Adipocyte (in vitro differentiated cells): Measurements from ENCODE around the gene S100P.

ENCODE experiments used
- DNase-seq: peaks from one replicate; pipeline ENCODE4 v3.0.0-alpha.2; 2015; ENCODE audit warnings: low read depth
- H3K27me3 ChIP-seq: replicated peaks from 2 replicates; pipeline ENCODE4 v1.7.0; 2013; ENCODE audit warnings: mild to moderate bottlenecking, low read length, moderate library complexity; ENCODE audit not compliant: control insufficient read depth, insufficient read depth
- H3K36me3 ChIP-seq: 2 replicates; pipeline ENCODE4 v1.7.0; 2013; ENCODE audit warnings: low read length, mild to moderate bottlenecking, moderate library complexity; ENCODE audit not compliant: control insufficient read depth, insufficient read depth, severe bottlenecking
- H3K4me1 ChIP-seq: 2 replicates; pipeline ENCODE4 v1.7.0; 2013; ENCODE audit warnings: mild to moderate bottlenecking, low read length, moderate library complexity; ENCODE audit not compliant: control insufficient read depth, insufficient read depth
- H3K4me3 ChIP-seq: 2 replicates; pipeline ENCODE4 v1.7.0; 2013; ENCODE audit warnings: mild to moderate bottlenecking, low read length, moderate library complexity
- H3K9ac ChIP-seq: 2 replicates; pipeline ENCODE4 v1.7.0; 2013; ENCODE audit warnings: mild to moderate bottlenecking, low read length, moderate library complexity
- H3K9me3 ChIP-seq: 2 replicates; pipeline ENCODE4 v1.7.0; 2013; ENCODE audit warnings: mild to moderate bottlenecking, low read length, moderate library complexity; ENCODE audit not compliant: control insufficient read depth

Gene S100P

GRCh38 chr4:6702761-6703160 is 9.1 kb downstream of the S100P start:
- Histone ChIP-seq H3K4me3 (no peak overlapping the region), H3K9ac (no peak overlapping the region), H3K4me1 (peaks cover 20% of the 10 kb centered on the region), H3K36me3 (peaks cover 13% of the 10 kb centered on the region), H3K9me3 (peaks cover 3% of the 10 kb centered on the region), H3K27me3 (no peaks in the 10 kb centered on the region)
- DNase-seq = no peak

GRCh38 chr4:6703786-6704185 is 10.1 kb downstream of the S100P start:
- Histone ChIP-seq H3K9me3 (peaks cover 3% of the 10 kb centered on the region), H3K9ac (peak overlapping the region; percentile 3), H3K4me1 (peaks cover 30% of the 10 kb centered on the region), H3K27me3 (no peaks in the 10 kb centered on the region), H3K4me3 (peak overlapping the region; percentile 20), H3K36me3 (peaks cover 16% of the 10 kb centered on the region)
- DNase-seq = no peak

- Histone ChIP-seq H3K36me3 (peaks cover 9% of the 10 kb centered on the region), H3K9ac (no peak overlapping the region), H3K9me3 (peaks cover 3% of the 10 kb centered on the region), H3K4me1 (peaks cover 38% of the 10 kb centered on the region), H3K27me3 (no peaks in the 10 kb centered on the region), H3K4me3 (no peak overlapping the region)
- DNase-seq = no peak
These were observed 12.0 kb downstream of the S100P start for GRCh38 chr4:6705646-6706045.

- peaks cover 38% of the 10 kb centered on the region for H3K4me1 ChIP-seq
- DNase-seq = no peak
- H3K36me3 ChIP-seq = peaks cover 9% of the 10 kb centered on the region
- H3K27me3 ChIP-seq = no peaks in the 10 kb centered on the region
- no peak overlapping the region for H3K4me3 ChIP-seq
- no peak overlapping the region for H3K9ac ChIP-seq
- H3K9me3 ChIP-seq = peaks cover 3% of the 10 kb centered on the region
These were observed 12.5 kb downstream of the S100P start for GRCh38 chr4:6706173-6706572.

GRCh38 chr4:6709230-6710114 is 15.8 kb downstream of the S100P start, which contains the start of gene MRFAP1L1:
Gene MRFAP1L1, minus strand, starts transcription at chr4:6709865. Its CDS starts 236 bp downstream, at chr4:6709629.
- peak; percentile 99 for DNase-seq

GRCh38 chr4:6710282-6710681 is 16.6 kb downstream of the S100P start:
- peaks cover 7% of the 10 kb centered on the region for H3K36me3 ChIP-seq
- H3K4me1 ChIP-seq = peaks cover 27% of the 10 kb centered on the region
- DNase-seq = peak; percentile 38
- peak overlapping the region; percentile 98 for H3K4me3 ChIP-seq
- H3K9ac ChIP-seq = peak overlapping the region; percentile 96
- no peaks in the 10 kb centered on the region for H3K27me3 ChIP-seq
- no peaks in the 10 kb centered on the region for H3K9me3 ChIP-seq

More at GRCh38 chr4:6709230-6710114, 15.8 kb downstream of the S100P start, which contains the start of gene MRFAP1L1:
- Histone ChIP-seq H3K4me3 (peak within 1 kb of the TSS; percentile 98), H3K36me3 (peaks cover 7% of the 10 kb centered on the region), H3K9ac (peak within 1 kb of the TSS; percentile 96), H3K4me1 (peaks cover 28% of the 10 kb centered on the region), H3K9me3 (no peaks in the 10 kb centered on the region), H3K27me3 (no peaks in the 10 kb centered on the region)

GRCh38 chr4:6710996-6711395 is 17.3 kb downstream of the S100P start:
- Histone ChIP-seq H3K9me3 (no peaks in the 10 kb centered on the region), H3K4me3 (no peak overlapping the region), H3K27me3 (no peaks in the 10 kb centered on the region), H3K9ac (no peak overlapping the region), H3K36me3 (peaks cover 7% of the 10 kb centered on the region), H3K4me1 (peaks cover 32% of the 10 kb centered on the region)
- DNase-seq = no peak

GRCh38 chr4:6714954-6715353 is 21.3 kb downstream of the S100P start:
- no peak for DNase-seq
- Histone ChIP-seq H3K9ac (no peak overlapping the region), H3K9me3 (no peaks in the 10 kb centered on the region), H3K36me3 (no peaks in the 10 kb centered on the region), H3K27me3 (no peaks in the 10 kb centered on the region), H3K4me3 (no peak overlapping the region), H3K4me1 (peaks cover 26% of the 10 kb centered on the region)

- Histone ChIP-seq H3K36me3 (no peaks in the 10 kb centered on the region), H3K9ac (peak overlapping the region; percentile 94), H3K4me1 (peaks cover 20% of the 10 kb centered on the region), H3K9me3 (no peaks in the 10 kb centered on the region), H3K27me3 (no peaks in the 10 kb centered on the region), H3K4me3 (peak overlapping the region; percentile 88)
- DNase-seq = no peak
These were observed 22.0 kb downstream of the S100P start for GRCh38 chr4:6715704-6716017.

GRCh38 chr4:6716018-6716911 is 22.6 kb downstream of the S100P start, which contains the start of gene BLOC1S4:
Gene BLOC1S4, plus strand, starts transcription at chr4:6716174. Its CDS starts 36 bp downstream, at chr4:6716210.
- Histone ChIP-seq H3K4me3 (peak within 1 kb of the TSS; percentile 88), H3K9ac (peak within 1 kb of the TSS; percentile 94), H3K27me3 (no peaks in the 10 kb centered on the region), H3K9me3 (no peaks in the 10 kb centered on the region), H3K4me1 (peaks cover 20% of the 10 kb centered on the region), H3K36me3 (no peaks in the 10 kb centered on the region)
- peak; percentile 96 for DNase-seq
